ENCODE results near the gene RTN4IP1.

The RTN4IP1 gene

DNA sequence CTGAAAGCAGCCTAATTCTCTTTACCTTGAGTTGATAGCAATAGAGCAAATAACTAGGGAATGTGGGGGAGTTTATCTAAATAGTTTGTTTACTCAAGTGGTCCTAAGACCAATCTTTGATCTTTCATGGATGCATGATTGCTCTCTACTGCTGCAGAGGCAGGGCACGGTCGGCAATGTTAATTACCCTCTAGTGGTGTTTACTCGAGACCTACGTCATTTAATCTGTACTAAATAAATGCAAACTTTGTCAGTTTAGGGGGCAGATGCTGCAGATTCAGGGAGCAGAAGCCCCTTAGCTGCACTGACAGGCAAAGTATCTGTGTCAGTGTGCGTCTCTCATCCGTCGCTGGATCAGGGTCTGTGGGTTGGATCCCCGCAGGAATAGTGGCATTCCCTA, 6.9 kb downstream of the RTN4IP1 start:
- H3K4ac ChIP-seq (ENCODE audit: low read depth, low read length) = no peak overlapping the region
- no peak overlapping the region for H3K23ac ChIP-seq (ENCODE audit: low read length)
- H4K91ac ChIP-seq (ENCODE audit: low read depth, low read length) = no peak overlapping the region
- no peak overlapping the region for H2BK120ac ChIP-seq (ENCODE audit: insufficient read depth, low read length, poor library complexity)
- peak overlapping the region; percentile 35 for H3K4me3 ChIP-seq (ENCODE audit: low read depth, low read length)
- H3K18ac ChIP-seq (ENCODE audit: low read length) = no peak overlapping the region
- H2AFZ ChIP-seq (ENCODE audit: insufficient read depth, low read length, poor library complexity) = no peak overlapping the region
- no peaks in the 10 kb centered on the region for H3K27me3 ChIP-seq (ENCODE audit: insufficient read depth, low read length)
- H3K79me1 ChIP-seq (ENCODE audit: low read length) = no peaks in the 10 kb centered on the region
- H3K36me3 ChIP-seq (ENCODE audit: control insufficient read depth in 1 of 2, insufficient read depth in 2 of 2, low read length in 2 of 2) = no peaks in the 10 kb centered on the region
- H2BK5ac ChIP-seq (ENCODE audit: low read depth, low read length, poor library complexity) = no peak overlapping the region
- no peak overlapping the region for H4K8ac ChIP-seq (ENCODE audit: low read depth, low read length)
- H3K4me2 ChIP-seq (ENCODE audit: low read length) = no peak overlapping the region
- no CpG with 5 or more reads among the region's 8 CpGs for WGBS (ENCODE audit: extremely low coverage, insufficient coverage, insufficient read length)
- H2AK5ac ChIP-seq (ENCODE audit: low read length) = no peak overlapping the region
- DNase-seq = no peak
- no peak overlapping the region for H3K14ac ChIP-seq (ENCODE audit: low read length)
- H4K12ac ChIP-seq (ENCODE audit: low read depth, low read length) = no peak overlapping the region
- H2BK12ac ChIP-seq (ENCODE audit: low read length) = no peak overlapping the region
- no peaks in the 10 kb centered on the region for H3K79me2 ChIP-seq (ENCODE audit: control insufficient read depth, insufficient read depth, low read length, poor library complexity)
- no peak overlapping the region for H3K27ac ChIP-seq (ENCODE audit: low read depth, low read length)
- H3K4me1 ChIP-seq (ENCODE audit: control insufficient read depth in 1 of 2, insufficient read depth in 2 of 2, low read length in 2 of 2) = no peaks in the 10 kb centered on the region
- H3K9ac ChIP-seq (ENCODE audit: low read length) = no peak overlapping the region
- H3K9me3 ChIP-seq (ENCODE audit: insufficient read depth, low read depth, low read length) = peaks cover 3% of the 10 kb centered on the region

DNA sequence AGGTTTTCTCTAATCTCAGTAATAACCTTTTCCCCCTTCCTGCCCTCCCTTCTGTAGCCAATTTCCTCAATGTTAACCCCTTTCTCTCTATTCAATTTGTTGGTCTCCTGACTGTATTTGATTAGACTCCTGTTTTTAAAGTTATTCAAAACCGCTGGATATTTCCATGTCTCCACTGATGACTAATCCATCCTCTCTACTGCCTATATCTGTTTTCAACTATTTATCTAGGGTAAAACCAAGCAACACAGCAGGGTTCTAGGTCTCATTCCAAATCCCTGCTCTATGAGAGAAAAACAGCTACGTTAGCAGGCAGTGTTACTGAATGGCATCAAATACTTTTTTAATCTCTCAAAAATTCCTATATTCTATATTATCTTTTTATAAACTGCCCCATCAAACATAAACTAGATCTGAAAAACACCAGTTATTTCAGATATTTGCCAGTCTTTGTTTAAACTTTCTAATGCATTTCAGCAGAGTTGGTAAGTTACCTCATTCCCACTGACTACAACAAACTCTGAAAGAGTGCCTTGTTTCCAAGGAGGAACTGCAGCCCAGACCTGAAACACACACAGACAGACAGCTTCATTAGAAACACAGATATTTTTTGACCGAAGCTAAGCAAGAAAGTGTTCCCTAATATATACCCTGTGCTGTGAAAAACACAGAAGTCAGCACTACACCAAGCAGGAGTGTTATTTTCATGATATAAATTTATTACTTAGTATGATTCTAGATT, 8.2 kb downstream of the RTN4IP1 start:
- Histone ChIP-seq H4K91ac (ENCODE audit: low read depth, low read length) (no peak overlapping the region), H3K4me2 (ENCODE audit: low read length) (no peak overlapping the region), H3K23ac (ENCODE audit: low read length) (no peak overlapping the region), H2BK5ac (ENCODE audit: low read depth, low read length, poor library complexity) (no peak overlapping the region), H3K18ac (ENCODE audit: low read length) (no peak overlapping the region), H3K4me1 (ENCODE audit: control insufficient read depth in 1 of 2, insufficient read depth in 2 of 2, low read length in 2 of 2) (no peaks in the 10 kb centered on the region), H2AFZ (ENCODE audit: insufficient read depth, low read length, poor library complexity) (no peak overlapping the region), H3K36me3 (ENCODE audit: control insufficient read depth in 1 of 2, insufficient read depth in 2 of 2, low read length in 2 of 2) (no peaks in the 10 kb centered on the region), H3K79me1 (ENCODE audit: low read length) (no peaks in the 10 kb centered on the region), H3K27ac (ENCODE audit: low read depth, low read length) (no peak overlapping the region), H3K9ac (ENCODE audit: low read length) (no peak overlapping the region), H3K4me3 (ENCODE audit: low read depth, low read length) (no peak overlapping the region), H3K9me3 (ENCODE audit: insufficient read depth, low read depth, low read length) (peaks cover 3% of the 10 kb centered on the region), H4K12ac (ENCODE audit: low read depth, low read length) (no peak overlapping the region), H2AK5ac (ENCODE audit: low read length) (no peak overlapping the region), H2BK120ac (ENCODE audit: insufficient read depth, low read length, poor library complexity) (no peak overlapping the region), H3K27me3 (ENCODE audit: insufficient read depth, low read length) (no peaks in the 10 kb centered on the region), H3K79me2 (ENCODE audit: control insufficient read depth, insufficient read depth, low read length, poor library complexity) (no peaks in the 10 kb centered on the region), H2BK12ac (ENCODE audit: low read length) (no peak overlapping the region), H4K8ac (ENCODE audit: low read depth, low read length) (no peak overlapping the region), H3K14ac (ENCODE audit: low read length) (no peak overlapping the region), H3K4ac (ENCODE audit: low read depth, low read length) (no peak overlapping the region)
- no CpG with 5 or more reads among the region's 3 CpGs for WGBS (ENCODE audit: extremely low coverage, insufficient coverage, insufficient read length)
- DNase-seq = no peak

DNA sequence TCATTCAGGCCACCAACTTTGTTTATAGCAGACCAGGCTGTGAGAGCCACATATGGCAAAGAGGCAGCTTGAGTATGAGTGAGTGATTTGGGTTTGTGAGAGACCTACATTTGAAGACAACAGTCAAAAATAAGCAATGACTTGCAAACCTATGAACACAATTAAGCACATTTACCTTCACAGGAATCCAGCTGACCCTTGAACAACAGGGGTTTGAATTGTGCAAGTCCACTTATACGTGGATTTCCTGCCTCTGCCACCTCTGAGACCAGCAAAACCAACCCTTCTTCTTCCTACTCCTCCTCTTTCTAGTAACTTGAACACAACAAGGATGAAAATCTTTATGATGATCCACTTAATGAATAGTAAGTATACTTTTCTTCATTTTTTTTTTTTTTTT, 10.1 kb downstream of the RTN4IP1 start:
- no peak overlapping the region for H2BK120ac ChIP-seq (ENCODE audit: insufficient read depth, low read length, poor library complexity)
- no peak overlapping the region for H2AFZ ChIP-seq (ENCODE audit: insufficient read depth, low read length, poor library complexity)
- peaks cover 3% of the 10 kb centered on the region for H3K9me3 ChIP-seq (ENCODE audit: insufficient read depth, low read depth, low read length)
- no peak overlapping the region for H3K23ac ChIP-seq (ENCODE audit: low read length)
- no peak overlapping the region for H3K4me2 ChIP-seq (ENCODE audit: low read length)
- no peak overlapping the region for H2AK5ac ChIP-seq (ENCODE audit: low read length)
- H3K79me1 ChIP-seq (ENCODE audit: low read length) = no peaks in the 10 kb centered on the region
- no peak overlapping the region for H4K8ac ChIP-seq (ENCODE audit: low read depth, low read length)
- H3K4me3 ChIP-seq (ENCODE audit: low read depth, low read length) = no peak overlapping the region
- H3K4me1 ChIP-seq (ENCODE audit: control insufficient read depth in 1 of 2, insufficient read depth in 2 of 2, low read length in 2 of 2) = no peaks in the 10 kb centered on the region
- no peak overlapping the region for H3K27ac ChIP-seq (ENCODE audit: low read depth, low read length)
- no peak overlapping the region for H4K91ac ChIP-seq (ENCODE audit: low read depth, low read length)
- no peak overlapping the region for H3K18ac ChIP-seq (ENCODE audit: low read length)
- H3K79me2 ChIP-seq (ENCODE audit: control insufficient read depth, insufficient read depth, low read length, poor library complexity) = no peaks in the 10 kb centered on the region
- WGBS (ENCODE audit: extremely low coverage, insufficient coverage, insufficient read length) = no CpG with 5 or more reads among the region's 1 CpG
- no peak overlapping the region for H4K12ac ChIP-seq (ENCODE audit: low read depth, low read length)
- no peak overlapping the region for H2BK12ac ChIP-seq (ENCODE audit: low read length)
- no peak overlapping the region for H3K14ac ChIP-seq (ENCODE audit: low read length)
- H3K27me3 ChIP-seq (ENCODE audit: insufficient read depth, low read length) = no peaks in the 10 kb centered on the region
- H3K4ac ChIP-seq (ENCODE audit: low read depth, low read length) = no peak overlapping the region
- no peak overlapping the region for H3K9ac ChIP-seq (ENCODE audit: low read length)
- H3K36me3 ChIP-seq (ENCODE audit: control insufficient read depth in 1 of 2, insufficient read depth in 2 of 2, low read length in 2 of 2) = no peaks in the 10 kb centered on the region
- DNase-seq = no peak
- H2BK5ac ChIP-seq (ENCODE audit: low read depth, low read length, poor library complexity) = no peak overlapping the region

DNA sequence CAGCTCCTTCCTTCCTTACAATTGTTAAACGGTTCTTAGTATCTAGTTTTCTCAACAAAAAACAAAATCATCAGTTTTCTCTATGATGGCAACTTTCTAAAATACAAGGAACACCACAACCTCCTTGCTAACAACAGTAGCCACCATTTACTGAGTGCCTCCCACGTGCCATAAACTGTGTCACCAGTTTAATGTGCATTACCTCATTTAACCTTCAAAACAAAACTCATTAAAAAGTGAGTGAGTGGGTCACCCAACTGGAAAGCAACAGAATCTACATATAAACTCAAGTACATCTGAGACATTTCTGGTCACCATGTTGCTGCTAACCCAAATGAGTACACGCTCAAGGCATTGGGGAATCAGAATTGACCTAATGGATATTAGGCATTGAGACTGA, 11.0 kb downstream of the RTN4IP1 start:
- Histone ChIP-seq H3K36me3 (ENCODE audit: control insufficient read depth in 1 of 2, insufficient read depth in 2 of 2, low read length in 2 of 2) (no peaks in the 10 kb centered on the region), H3K4me2 (ENCODE audit: low read length) (no peak overlapping the region), H3K14ac (ENCODE audit: low read length) (no peak overlapping the region), H3K4me3 (ENCODE audit: low read depth, low read length) (no peak overlapping the region), H4K12ac (ENCODE audit: low read depth, low read length) (no peak overlapping the region), H3K4ac (ENCODE audit: low read depth, low read length) (no peak overlapping the region), H2AFZ (ENCODE audit: insufficient read depth, low read length, poor library complexity) (no peak overlapping the region), H3K79me1 (ENCODE audit: low read length) (no peaks in the 10 kb centered on the region), H3K4me1 (ENCODE audit: control insufficient read depth in 1 of 2, insufficient read depth in 2 of 2, low read length in 2 of 2) (no peaks in the 10 kb centered on the region), H3K23ac (ENCODE audit: low read length) (no peak overlapping the region), H4K91ac (ENCODE audit: low read depth, low read length) (no peak overlapping the region), H4K8ac (ENCODE audit: low read depth, low read length) (no peak overlapping the region), H3K18ac (ENCODE audit: low read length) (no peak overlapping the region), H2BK5ac (ENCODE audit: low read depth, low read length, poor library complexity) (no peak overlapping the region), H3K9ac (ENCODE audit: low read length) (no peak overlapping the region), H2BK120ac (ENCODE audit: insufficient read depth, low read length, poor library complexity) (no peak overlapping the region), H2BK12ac (ENCODE audit: low read length) (no peak overlapping the region), H3K27me3 (ENCODE audit: insufficient read depth, low read length) (no peaks in the 10 kb centered on the region), H3K27ac (ENCODE audit: low read depth, low read length) (no peak overlapping the region), H3K9me3 (ENCODE audit: insufficient read depth, low read depth, low read length) (peaks cover 3% of the 10 kb centered on the region), H3K79me2 (ENCODE audit: control insufficient read depth, insufficient read depth, low read length, poor library complexity) (no peaks in the 10 kb centered on the region), H2AK5ac (ENCODE audit: low read length) (no peak overlapping the region)
- WGBS (ENCODE audit: extremely low coverage, insufficient coverage, insufficient read length) = no CpG with 5 or more reads among the region's 3 CpGs
- no peak for DNase-seq
